Erythroblast (primary cell): Measurements from ENCODE around the gene HIBCH.

ENCODE experiments used
- GATA1 ChIP-seq: IDR thresholded peaks from 2 replicates; pipeline ENCODE4 v1.6.1; 2011; ENCODE audit warnings: low read depth, mild to moderate bottlenecking, control low read depth, low read length, moderate library complexity
- POLR2A ChIP-seq: IDR thresholded peaks from 2 replicates; pipeline ENCODE4 v1.6.1; 2011; ENCODE audit warnings: mild to moderate bottlenecking, low read length

DNA sequence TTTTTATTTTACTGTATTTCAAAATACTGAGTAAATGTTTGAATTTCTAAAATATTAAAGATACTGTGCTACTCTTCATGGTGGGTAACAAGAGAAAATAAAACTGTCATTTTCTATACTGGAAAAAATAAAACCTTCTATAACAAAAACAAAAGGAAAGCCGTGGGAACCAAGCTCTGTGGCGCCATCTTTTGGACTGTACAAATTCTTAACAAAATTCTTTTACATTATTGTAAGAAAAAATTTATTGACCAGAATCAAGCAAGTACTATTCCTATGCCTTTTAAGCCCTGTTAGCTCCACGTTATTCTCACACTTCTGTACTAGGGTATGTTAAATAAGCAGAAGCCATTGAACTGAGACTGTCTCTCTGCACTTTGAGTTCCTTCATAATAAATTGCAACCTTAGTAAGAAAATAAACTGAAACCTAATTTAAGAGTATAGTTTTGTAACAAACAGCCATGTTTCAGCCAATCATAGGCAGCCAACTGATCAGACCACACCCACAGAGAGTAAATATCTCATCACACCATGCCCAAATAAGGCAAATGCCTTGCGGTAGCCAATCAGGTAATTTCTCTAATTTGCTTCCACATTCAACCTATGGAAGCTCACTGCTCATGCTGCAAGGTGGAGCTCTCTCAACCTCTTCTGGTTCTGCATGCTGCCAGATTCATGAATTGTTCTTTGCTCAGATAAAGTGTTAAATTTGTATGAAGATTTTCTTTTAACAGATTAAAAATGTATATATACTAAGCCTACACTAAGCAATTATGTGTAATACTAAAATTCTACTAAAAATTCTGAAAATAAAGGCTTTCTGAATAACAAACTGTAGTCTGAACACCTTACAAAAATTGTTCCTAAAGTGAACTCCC, 42.2 kb downstream of the HIBCH start:
- TF ChIP-seq POLR2A (no peak), GATA1 (no peak)
